IMR-90 (cell line): ENCODE results near the gene RPS6KA5. TPM values are rescaled to one million over a fixed set of nuclear protein-coding genes. Genes with fewer than 3 reads are reported as not detected.

Experiments
- ATAC-seq: fragments of 200-7000 bp; cut with Tn5 transposase; 2 replicates; pipeline ENCODE4 v1.9.1; 2020; ENCODE audit warnings: low read depth, mild to moderate bottlenecking, moderate library complexity
- BruUV-seq: library from RNA; stranded (reverse); fragments of 400-500 nt; replicated peaks from 2 replicates; lab custom pipeline; 2021; lab: Mats Ljungman, UMichigan
- CTCF ChIA-PET: fragments of 300-600 bp; formaldehyde crosslinking; extraction: SDS; loops from one replicate; lab custom pipeline; 2021; ENCODE audit warnings: antibody characterized with exemption; lab: Yijun Ruan, JAX
- POLR2A ChIA-PET: fragments of 300-600 bp; sonication (Branson Sonifier 250); formaldehyde crosslinking; loops from one replicate; lab custom pipeline; 2022; ENCODE audit warnings: antibody characterized with exemption; ENCODE audit not compliant: unreplicated experiment; lab: Charles Lee
- DNase-seq: peaks from one replicate; pipeline ENCODE4 v3.0.0; 2013
- H2AFZ ChIP-seq: replicated peaks from 2 replicates; pipeline ENCODE3; 2013; ENCODE audit warnings: low read length, mild to moderate bottlenecking; ENCODE audit not compliant: poor library complexity
- H2AK5ac ChIP-seq: 2 replicates; pipeline ENCODE4 v1.6.1; 2013; ENCODE audit warnings: low read depth, low read length, inconsistent platforms
- H2AK9ac ChIP-seq: replicated peaks from 2 replicates; pipeline ENCODE3; 2013; ENCODE audit warnings: mild to moderate bottlenecking, low read depth, low read length, moderate library complexity; ENCODE audit not compliant: poor library complexity
- H2BK120ac ChIP-seq: 2 replicates; pipeline ENCODE4 v1.6.1; 2013; ENCODE audit warnings: low read depth, low read length, inconsistent platforms
- H2BK15ac ChIP-seq: 3 replicates; pipeline ENCODE4 v1.6.1; 2013; ENCODE audit warnings: low read depth, low read length, inconsistent platforms
- H2BK20ac ChIP-seq: 2 replicates; pipeline ENCODE4 v1.6.1; 2013; ENCODE audit warnings: low read depth, mild to moderate bottlenecking, inconsistent platforms, low read length, moderate library complexity
- H2BK5ac ChIP-seq: 2 replicates; pipeline ENCODE4 v1.6.1; 2013; ENCODE audit warnings: mild to moderate bottlenecking, low read depth, low read length, inconsistent platforms; ENCODE audit not compliant: poor library complexity, severe bottlenecking
- H3K14ac ChIP-seq: replicated peaks from 2 replicates; pipeline ENCODE4 v1.6.1; 2013; ENCODE audit warnings: low read depth, low read length, inconsistent platforms
- H3K18ac ChIP-seq: 2 replicates; pipeline ENCODE4 v1.6.1; 2013; ENCODE audit warnings: low read depth, low read length, control low read depth
- H3K23ac ChIP-seq: 2 replicates; pipeline ENCODE4 v1.6.1; 2013; ENCODE audit warnings: low read depth, low read length, inconsistent platforms
- H3K27ac ChIP-seq: 2 replicates; pipeline ENCODE4 v1.5.1; 2013; ENCODE audit warnings: mild to moderate bottlenecking, control low read depth, low read length; ENCODE audit not compliant: insufficient read depth
- H3K27me3 ChIP-seq: 2 replicates; pipeline ENCODE4 v1.6.1; 2013; ENCODE audit warnings: low read length; ENCODE audit not compliant: control insufficient read depth, insufficient read depth
- H3K36me3 ChIP-seq: 2 replicates; pipeline ENCODE4 v1.6.1; 2013; ENCODE audit warnings: low read length, mixed read lengths; ENCODE audit not compliant: control insufficient read depth, insufficient read depth
- H3K4ac ChIP-seq: 2 replicates; pipeline ENCODE4 v1.6.1; 2013; ENCODE audit warnings: low read depth, low read length, inconsistent platforms
- H3K4me1 ChIP-seq: 2 replicates; pipeline ENCODE4 v1.6.1; 2013; ENCODE audit warnings: low read length, mixed read lengths; ENCODE audit not compliant: control insufficient read depth, insufficient read depth
- H3K4me2 ChIP-seq: 2 replicates; pipeline ENCODE4 v1.6.1; 2013; ENCODE audit warnings: low read depth, mild to moderate bottlenecking, control low read depth, low read length, moderate library complexity
- H3K4me3 ChIP-seq: 2 replicates; pipeline ENCODE4 v1.5.1; 2013; ENCODE audit warnings: low read depth, mild to moderate bottlenecking, control low read depth, low read length, moderate library complexity; ENCODE audit not compliant: insufficient read depth
- H3K56ac ChIP-seq: 2 replicates; pipeline ENCODE4 v1.6.1; 2013; ENCODE audit warnings: low read length, inconsistent platforms; ENCODE audit not compliant: insufficient read depth; ENCODE audit errors: extremely low read depth
- H3K79me1 ChIP-seq, 2 experiments: 2 replicates each; pipeline ENCODE4 v1.6.1; 2013; ENCODE audit warnings: low read length in 2 of 2, inconsistent platforms in 1 of 2, low read depth in 1 of 2
- H3K9ac ChIP-seq: 2 replicates; pipeline ENCODE4 v1.6.1; 2013; ENCODE audit warnings: low read depth, low read length, control low read depth
- H3K9me1 ChIP-seq: 2 replicates; pipeline ENCODE4 v1.6.1; 2013; ENCODE audit warnings: low read length, inconsistent platforms; ENCODE audit not compliant: insufficient read depth
- H3K9me3 ChIP-seq: 2 replicates; pipeline ENCODE4 v1.6.1; 2013; ENCODE audit warnings: low read length; ENCODE audit not compliant: control insufficient read depth, insufficient read depth
- H4K20me1 ChIP-seq: 2 replicates; pipeline ENCODE4 v1.6.1; 2013; ENCODE audit warnings: low read length, inconsistent platforms; ENCODE audit not compliant: insufficient read depth
- H4K5ac ChIP-seq: 2 replicates; pipeline ENCODE4 v1.6.1; 2013; ENCODE audit warnings: mild to moderate bottlenecking, low read depth, low read length, control low read depth
- H4K8ac ChIP-seq, 2 experiments: 2 replicates each; pipeline ENCODE4 v1.6.1; 2013; ENCODE audit warnings: low read depth in 2 of 2, low read length in 2 of 2, control low read depth in 1 of 2, inconsistent platforms in 1 of 2
- H4K91ac ChIP-seq: 2 replicates; pipeline ENCODE4 v1.6.1; 2013; ENCODE audit warnings: low read depth, low read length, inconsistent platforms; ENCODE audit not compliant: insufficient read depth
- BHLHE40 ChIP-seq: fragments of 150-350 bp; IDR thresholded peaks from 2 replicates; pipeline ENCODE4 v1.6.1; 2016; ENCODE audit warnings: mild to moderate bottlenecking, low read depth, low read length
- CEBPB ChIP-seq: IDR thresholded peaks from 2 replicates; pipeline ENCODE4 v1.6.1; 2012; ENCODE audit warnings: low read depth, low read length, improper control_type of control experiment
- CHD1 ChIP-seq: IDR thresholded peaks from 2 replicates; pipeline ENCODE4 v1.6.1; 2012; ENCODE audit warnings: low read depth, low read length, improper control_type of control experiment
- FOS ChIP-seq: fragments of 150-350 bp; IDR thresholded peaks from 2 replicates; pipeline ENCODE4 v1.6.1; 2016; ENCODE audit warnings: low read depth, low read length
- MAFK ChIP-seq: IDR thresholded peaks from 2 replicates; pipeline ENCODE4 v1.6.1; 2012; ENCODE audit warnings: low read depth, low read length, improper control_type of control experiment
- MAZ ChIP-seq: IDR thresholded peaks from 2 replicates; pipeline ENCODE4 v1.6.1; 2012; ENCODE audit warnings: low read depth, mild to moderate bottlenecking, low read length, improper control_type of control experiment, moderate library complexity, borderline replicate concordance
- MXI1 ChIP-seq: IDR thresholded peaks from 2 replicates; pipeline ENCODE4 v1.6.1; 2012; ENCODE audit warnings: low read depth, mild to moderate bottlenecking, low read length, moderate library complexity, borderline replicate concordance
- NFE2L2 ChIP-seq: fragments of 150-350 bp; IDR thresholded peaks from 2 replicates; pipeline ENCODE4 v1.6.1; 2016; ENCODE audit warnings: low read depth, mild to moderate bottlenecking, low read length
- POLR2A ChIP-seq: IDR thresholded peaks from 2 replicates; pipeline ENCODE4 v1.6.1; 2012; ENCODE audit warnings: mild to moderate bottlenecking, low read depth, low read length
- RAD21 ChIP-seq: IDR thresholded peaks from 2 replicates; pipeline ENCODE4 v1.6.1; 2012; ENCODE audit warnings: low read length, improper control_type of control experiment
- RCOR1 ChIP-seq: IDR thresholded peaks from 2 replicates; pipeline ENCODE4 v1.6.1; 2012; ENCODE audit warnings: mild to moderate bottlenecking, low read length, improper control_type of control experiment; ENCODE audit not compliant: insufficient replicate concordance
- RFX5 ChIP-seq: IDR thresholded peaks from 2 replicates; pipeline ENCODE4 v1.8.0; 2012; ENCODE audit warnings: low read depth, mild to moderate bottlenecking, low read length, moderate library complexity
- SMC3 ChIP-seq: fragments of 150-350 bp; IDR thresholded peaks from 2 replicates; pipeline ENCODE4 v1.6.1; 2016; ENCODE audit warnings: low read depth, mild to moderate bottlenecking, antibody characterized with exemption, low read length, moderate library complexity
- WGBS, 2 experiments: methylation state at CpG; one replicate each; pipeline versions ENCODE4 v1.1.5 to v1.1.7; 2013; ENCODE audit warnings: missing lambda C conversion rate in 2 of 2; ENCODE audit not compliant: insufficient read length in 1 of 2; ENCODE audit errors: extremely low coverage in 2 of 2; 5-methylcytosine and 5-hydroxymethylcytosine counted together
- dilution Hi-C: fragments of 300-500 bp; cut with HindIII; formaldehyde crosslinking; loops from one replicate; pipeline ENCODE4 v1.14.3; 2018; ENCODE audit warnings: low sequenced_read_pairs; ENCODE audit not compliant: unreplicated experiment
- in situ Hi-C: fragments of 300-500 bp; cut with MboI; formaldehyde crosslinking; loops from 3 replicates; pipeline ENCODE4 v1.14.3; 2019; ENCODE audit warnings: low sequenced_read_pairs, inconsistent platforms, mixed read lengths
- intact Hi-C: fragments of 100-400 bp; cut with micrococcal nuclease; formaldehyde crosslinking; loops from 2 replicates; pipeline ENCODE4 v1.10.0; 2022
- polyA plus RNA-seq, 3 experiments: library from polyadenylated mRNA; depleted of rRNA; stranded (reverse); fragments of >200 nt; gene quantifications; 2 replicates each; pipeline ENCODE4 v1.2.3, GENCODE V29; 2012; ENCODE audit warnings: low replicate concordance in 1 of 3
- total RNA-seq: library from RNA; depleted of rRNA; stranded (reverse); fragments of >200 nt; gene quantifications from 2 replicates; pipeline ENCODE4 v1.2.3, GENCODE V29; 2012
- TF ChIP-seq, protein P1 (sequence below): fragments of 150-350 bp; IDR thresholded peaks from 2 replicates; pipeline ENCODE4 v1.6.1; 2016; ENCODE audit warnings: low read depth, mild to moderate bottlenecking, low read length, moderate library complexity, borderline replicate concordance
- TF ChIP-seq, protein P2 (sequence below): conservative IDR thresholded peaks from 2 replicates; pipeline ENCODE4 v1.5.1; 2012; ENCODE audit warnings: mild to moderate bottlenecking, low read depth, low read length, improper control_type of control experiment
- TF ChIP-seq, protein P3 (sequence below): fragments of 150-350 bp; IDR thresholded peaks from 2 replicates; pipeline ENCODE4 v1.6.1; 2017; ENCODE audit warnings: mild to moderate bottlenecking, antibody characterized with exemption, low read length, low read depth

The RPS6KA5 gene
- total and polyA plus RNA-seq, 2 of the 4 experiments (the other 2 are of a cell fraction) = 0.36 TPM

DNA sequence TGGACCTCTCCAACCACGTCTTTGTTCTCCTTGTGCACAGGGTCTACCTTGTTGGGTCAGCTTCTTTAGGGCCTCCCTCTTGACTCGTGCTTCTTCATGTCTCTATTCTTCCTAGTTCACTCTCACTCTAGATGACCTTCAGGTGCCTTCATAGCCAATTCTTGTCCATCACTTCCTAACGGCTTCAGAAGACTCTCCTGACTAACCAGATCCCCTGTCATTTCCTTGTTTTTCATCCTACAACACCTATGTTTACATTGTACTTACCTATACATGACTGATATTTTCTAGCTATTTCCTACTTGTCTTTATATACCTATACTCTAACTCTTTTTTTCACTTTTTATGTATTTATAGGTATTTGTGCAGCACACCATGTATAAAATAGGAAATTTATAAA lies 117.1 kb downstream of the RPS6KA5 start:
- no peak overlapping the region for H3K9ac ChIP-seq
- in situ Hi-C loops (no loop called here), intact Hi-C loops (no loop called here), dilution Hi-C loops (no loop called here)
- no peak overlapping the region for H2AFZ ChIP-seq
- no peak overlapping the region for H4K5ac ChIP-seq
- no peak overlapping the region for H3K27ac ChIP-seq
- H3K4me3 ChIP-seq = no peak overlapping the region
- H3K36me3 ChIP-seq = no peaks in the 10 kb centered on the region
- no peaks in the 10 kb centered on the region for H3K79me1 ChIP-seq
- no peak overlapping the region for H3K23ac ChIP-seq
- no peak overlapping the region for H3K4ac ChIP-seq
- no peak overlapping the region for H2BK20ac ChIP-seq
- BruUV-seq = no TSS peak
- CTCF ChIA-PET = no interaction called here
- H4K91ac ChIP-seq = no peak overlapping the region
- no peaks in the 10 kb centered on the region for H4K20me1 ChIP-seq
- no peaks in the 10 kb centered on the region for H3K27me3 ChIP-seq
- H3K9me1 ChIP-seq = no peaks in the 10 kb centered on the region
- POLR2A ChIA-PET = no interaction called here
- no peaks in the 10 kb centered on the region for H3K4me1 ChIP-seq
- H2AK9ac ChIP-seq = no peak overlapping the region
- no peak overlapping the region for H2BK15ac ChIP-seq
- no peak overlapping the region for H4K8ac ChIP-seq
- H2BK120ac ChIP-seq = no peak overlapping the region
- H3K4me2 ChIP-seq = no peak overlapping the region
- DNase-seq (no peak), ATAC-seq (no peak)
- H3K9me3 ChIP-seq = peaks cover under 1% of the 10 kb centered on the region; the same call in 1 of the 2 replicates
- WGBS, 2 experiments = 67% methylated on average over 1 of the region's 3 CpGs; no CpG with 5 or more reads in 1 of the 2 experiments
- no peak for TF ChIP-seq CEBPB
- TF ChIP-seq, protein P1, sequence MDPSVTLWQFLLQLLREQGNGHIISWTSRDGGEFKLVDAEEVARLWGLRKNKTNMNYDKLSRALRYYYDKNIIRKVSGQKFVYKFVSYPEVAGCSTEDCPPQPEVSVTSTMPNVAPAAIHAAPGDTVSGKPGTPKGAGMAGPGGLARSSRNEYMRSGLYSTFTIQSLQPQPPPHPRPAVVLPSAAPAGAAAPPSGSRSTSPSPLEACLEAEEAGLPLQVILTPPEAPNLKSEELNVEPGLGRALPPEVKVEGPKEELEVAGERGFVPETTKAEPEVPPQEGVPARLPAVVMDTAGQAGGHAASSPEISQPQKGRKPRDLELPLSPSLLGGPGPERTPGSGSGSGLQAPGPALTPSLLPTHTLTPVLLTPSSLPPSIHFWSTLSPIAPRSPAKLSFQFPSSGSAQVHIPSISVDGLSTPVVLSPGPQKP = no peak
- TF ChIP-seq NFE2L2 = no peak
- no peak for TF ChIP-seq RFX5
- TF ChIP-seq, protein P2, sequence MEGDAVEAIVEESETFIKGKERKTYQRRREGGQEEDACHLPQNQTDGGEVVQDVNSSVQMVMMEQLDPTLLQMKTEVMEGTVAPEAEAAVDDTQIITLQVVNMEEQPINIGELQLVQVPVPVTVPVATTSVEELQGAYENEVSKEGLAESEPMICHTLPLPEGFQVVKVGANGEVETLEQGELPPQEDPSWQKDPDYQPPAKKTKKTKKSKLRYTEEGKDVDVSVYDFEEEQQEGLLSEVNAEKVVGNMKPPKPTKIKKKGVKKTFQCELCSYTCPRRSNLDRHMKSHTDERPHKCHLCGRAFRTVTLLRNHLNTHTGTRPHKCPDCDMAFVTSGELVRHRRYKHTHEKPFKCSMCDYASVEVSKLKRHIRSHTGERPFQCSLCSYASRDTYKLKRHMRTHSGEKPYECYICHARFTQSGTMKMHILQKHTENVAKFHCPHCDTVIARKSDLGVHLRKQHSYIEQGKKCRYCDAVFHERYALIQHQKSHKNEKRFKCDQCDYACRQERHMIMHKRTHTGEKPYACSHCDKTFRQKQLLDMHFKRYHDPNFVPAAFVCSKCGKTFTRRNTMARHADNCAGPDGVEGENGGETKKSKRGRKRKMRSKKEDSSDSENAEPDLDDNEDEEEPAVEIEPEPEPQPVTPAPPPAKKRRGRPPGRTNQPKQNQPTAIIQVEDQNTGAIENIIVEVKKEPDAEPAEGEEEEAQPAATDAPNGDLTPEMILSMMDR = no peak
- TF ChIP-seq POLR2A = no peak
- TF ChIP-seq, protein P3, sequence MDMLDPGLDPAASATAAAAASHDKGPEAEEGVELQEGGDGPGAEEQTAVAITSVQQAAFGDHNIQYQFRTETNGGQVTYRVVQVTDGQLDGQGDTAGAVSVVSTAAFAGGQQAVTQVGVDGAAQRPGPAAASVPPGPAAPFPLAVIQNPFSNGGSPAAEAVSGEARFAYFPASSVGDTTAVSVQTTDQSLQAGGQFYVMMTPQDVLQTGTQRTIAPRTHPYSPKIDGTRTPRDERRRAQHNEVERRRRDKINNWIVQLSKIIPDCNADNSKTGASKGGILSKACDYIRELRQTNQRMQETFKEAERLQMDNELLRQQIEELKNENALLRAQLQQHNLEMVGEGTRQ = no peak
- TF ChIP-seq MAZ = no peak
- TF ChIP-seq BHLHE40 = no peak
- TF ChIP-seq RAD21 = no peak
- TF ChIP-seq MXI1 = no peak
- no peak for TF ChIP-seq FOS
- TF ChIP-seq RCOR1 = no peak
- no peak for TF ChIP-seq MAFK
- no peak for TF ChIP-seq CHD1
- TF ChIP-seq SMC3 = no peak
- no peak overlapping the region for H2BK5ac ChIP-seq
- no peak overlapping the region for H2AK5ac ChIP-seq
- no peak overlapping the region for H3K14ac ChIP-seq
- H3K56ac ChIP-seq = no peak overlapping the region
- no peak overlapping the region for H3K18ac ChIP-seq
